ENCODE measurements around the gene BCO1. TPM values are rescaled to one million over a fixed set of nuclear protein-coding genes. Genes with fewer than 3 reads are reported as not detected.
A peak's percentile ranks its signal among the peaks of the same experiment; 100 is the strongest.

Gene BCO1
- total RNA-seq, 1 donor from 2014 or later = under 0.01 TPM

GRCh38 chr16:81273223-81273950 lies 34.9 kb downstream of the BCO1 start:
- DNase-seq (ENCODE audit: low spot score in 2 of 2) (no peak), FAIRE-seq (no peak)

DNA sequence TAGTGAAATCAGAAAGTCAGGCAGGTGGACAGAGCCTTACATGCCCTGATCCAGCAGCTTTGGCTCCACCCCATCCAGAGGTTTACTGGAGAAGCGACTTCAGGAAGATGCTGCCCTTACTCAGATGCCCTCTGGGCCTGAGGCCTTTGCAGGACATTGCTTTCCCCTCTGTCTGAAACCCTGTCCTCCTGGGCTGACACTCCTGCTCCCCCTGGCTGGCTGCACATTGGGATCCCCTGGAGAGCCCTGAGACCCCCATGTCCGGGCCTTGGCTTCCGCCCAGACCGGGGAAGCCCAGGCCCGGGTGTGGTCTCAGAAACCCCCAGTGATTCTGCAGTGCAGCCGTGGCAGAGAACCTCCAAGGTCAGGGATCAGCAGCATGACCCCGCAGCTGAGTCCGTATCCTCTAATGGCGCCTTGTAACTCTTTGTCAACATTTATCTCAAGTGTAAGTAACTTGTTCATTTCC lies 36.6 kb downstream of the BCO1 start:
- DNase-seq (ENCODE audit: low spot score in 2 of 2) (no peak), FAIRE-seq (no peak)

DNA sequence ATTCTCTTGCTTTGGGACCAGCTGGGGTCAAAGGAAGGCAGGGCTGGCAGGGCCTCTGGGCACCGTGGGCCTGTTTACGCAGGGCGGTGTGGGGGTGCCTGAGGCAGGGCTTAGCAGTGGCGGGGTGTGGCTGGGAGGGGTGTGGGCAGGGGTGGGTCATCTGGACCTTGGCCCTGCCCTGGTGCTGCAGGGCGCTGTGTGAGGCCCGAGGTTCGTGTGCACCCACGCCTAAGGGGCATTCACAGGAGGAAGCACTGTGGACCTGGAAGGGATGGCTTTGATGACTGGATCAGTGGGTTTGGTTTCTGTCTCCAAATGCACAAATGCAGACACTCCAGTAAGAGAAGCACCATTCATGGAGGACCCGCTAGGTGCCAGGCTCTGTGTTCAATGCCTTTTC lies 37.3 kb downstream of the BCO1 start:
- FAIRE-seq = no peak
- no peak for DNase-seq (ENCODE audit: low spot score in 2 of 2)

GRCh38 chr16:81276323-81276722 lies 37.8 kb downstream of the BCO1 start:
- FAIRE-seq = no peak
- DNase-seq (ENCODE audit: low spot score in 2 of 2) = peak in 1 of 2 donors; percentile 22

- no peak for DNase-seq (ENCODE audit: low spot score in 2 of 2)
- no peak for FAIRE-seq
These were observed 39.1 kb downstream of the BCO1 start for GRCh38 chr16:81277541-81278080.

- DNase-seq (ENCODE audit: low spot score in 2 of 2) (no peak), FAIRE-seq (no peak)
These were observed 40.0 kb downstream of the BCO1 start for GRCh38 chr16:81278526-81278925.

GRCh38 chr16:81279392-81279791 lies 40.9 kb downstream of the BCO1 start:
- FAIRE-seq = no peak
- DNase-seq (ENCODE audit: low spot score in 2 of 2) = no peak

- DNase-seq (ENCODE audit: low spot score in 2 of 2) (no peak), FAIRE-seq (no peak)
These were observed 41.9 kb downstream of the BCO1 start for GRCh38 chr16:81280393-81280792.

DNA sequence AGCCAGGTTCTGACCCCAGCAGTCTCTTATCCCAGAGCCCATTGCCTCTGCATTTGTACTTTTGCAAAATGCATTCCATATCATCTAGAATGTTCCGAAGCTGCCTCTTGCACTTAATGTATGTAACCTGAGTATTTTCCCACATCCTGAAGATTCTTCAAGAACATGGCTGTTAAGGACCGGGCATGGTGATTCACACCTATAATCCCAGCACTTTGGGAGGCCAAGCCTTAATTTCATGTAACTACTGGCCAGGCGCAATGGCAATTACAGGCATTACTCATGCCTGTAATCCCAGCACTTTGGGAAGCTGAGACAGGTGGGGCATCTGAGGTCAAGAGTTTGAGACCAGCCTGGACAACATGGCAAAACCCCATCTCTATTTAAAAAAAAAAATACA lies 44.6 kb downstream of the BCO1 start:
- DNase-seq (ENCODE audit: low spot score in 2 of 2) (no peak), FAIRE-seq (no peak)

DNA sequence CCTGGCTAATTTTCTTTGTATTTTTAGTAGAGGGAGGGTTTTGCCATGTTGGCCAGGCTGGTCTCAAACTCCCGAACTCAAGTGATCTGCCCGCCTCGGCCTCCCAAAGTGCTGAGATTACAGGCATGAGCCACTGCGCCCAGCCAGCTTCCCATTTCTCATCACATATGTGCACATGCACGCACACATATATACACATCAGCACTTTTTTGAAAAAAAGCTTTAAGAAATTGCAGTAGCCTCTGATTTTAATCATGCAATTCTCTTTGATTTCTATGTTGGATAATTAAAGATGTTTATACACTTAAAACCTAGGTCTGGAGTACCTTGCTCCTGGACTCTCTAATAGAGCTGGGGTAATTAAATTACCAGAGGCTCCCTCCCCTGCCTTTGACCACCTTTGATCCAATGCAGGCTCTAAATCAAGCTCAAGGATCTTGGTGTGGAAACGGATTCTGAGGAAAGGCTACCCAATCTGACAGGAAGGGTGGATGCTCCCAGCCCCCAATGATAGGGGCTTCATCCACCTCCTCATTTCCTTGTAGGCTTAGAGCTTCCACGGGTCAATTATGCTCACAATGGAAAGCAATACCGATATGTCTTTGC lies 46.6 kb downstream of the BCO1 start:
- FAIRE-seq = no peak
- no peak for DNase-seq (ENCODE audit: low spot score in 2 of 2)

DNA sequence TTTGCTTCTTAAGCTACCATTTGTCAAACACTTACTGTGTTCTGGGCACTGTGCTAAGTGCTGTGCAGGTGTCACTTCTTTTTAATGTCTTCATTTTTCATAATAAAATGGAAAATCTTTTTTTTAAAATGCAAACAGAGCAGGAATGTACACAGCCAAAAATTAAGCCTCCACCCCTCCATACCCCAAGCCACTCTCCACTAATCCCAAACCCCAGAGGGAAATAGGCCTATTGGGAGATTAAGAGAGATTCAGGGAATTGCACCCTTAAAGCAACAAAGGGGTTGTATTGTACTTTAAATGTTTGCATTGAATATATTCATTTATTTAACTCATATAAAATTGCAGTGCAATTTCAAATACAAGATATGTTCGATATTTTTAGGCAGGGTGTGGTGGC lies 47.7 kb downstream of the BCO1 start:
- FAIRE-seq (no peak), DNase-seq (ENCODE audit: low spot score in 2 of 2) (no peak)

DNA sequence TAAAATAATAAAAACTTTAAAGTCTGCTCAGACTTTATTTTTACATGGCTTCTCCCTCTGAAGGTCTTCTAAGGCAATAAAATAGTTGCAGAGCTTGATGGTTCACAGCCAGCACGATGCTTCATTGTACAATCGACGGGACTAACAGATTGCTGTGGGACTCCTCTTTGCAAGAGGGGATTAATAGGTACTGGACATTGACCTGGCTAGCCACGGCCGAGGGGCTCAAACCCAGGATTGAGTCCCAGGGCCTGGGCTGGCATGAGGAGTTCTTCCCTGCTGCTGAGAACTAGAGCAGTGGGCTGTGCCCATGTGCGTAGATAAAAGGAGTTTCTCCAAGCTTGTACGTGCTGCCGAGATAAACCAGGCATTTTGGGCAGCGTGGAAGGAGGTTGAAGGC lies 52.6 kb downstream of the BCO1 start:
- FAIRE-seq (no peak), DNase-seq (ENCODE audit: low spot score in 2 of 2) (no peak)

- DNase-seq (ENCODE audit: low spot score in 2 of 2) (no peak), FAIRE-seq (no peak)
These were observed 54.4 kb downstream of the BCO1 start for GRCh38 chr16:81292936-81293335.

GRCh38 chr16:81293909-81294802 lies 55.7 kb downstream of the BCO1 start:
- no peak for FAIRE-seq

GRCh38 chr16:81296631-81297030 lies 58.1 kb downstream of the BCO1 start:
- DNase-seq (ENCODE audit: low spot score in 2 of 2) (no peak), FAIRE-seq (no peak)

More at GRCh38 chr16:81293909-81294802, 55.7 kb downstream of the BCO1 start:
- no peak for DNase-seq (ENCODE audit: low spot score in 2 of 2)

DNA sequence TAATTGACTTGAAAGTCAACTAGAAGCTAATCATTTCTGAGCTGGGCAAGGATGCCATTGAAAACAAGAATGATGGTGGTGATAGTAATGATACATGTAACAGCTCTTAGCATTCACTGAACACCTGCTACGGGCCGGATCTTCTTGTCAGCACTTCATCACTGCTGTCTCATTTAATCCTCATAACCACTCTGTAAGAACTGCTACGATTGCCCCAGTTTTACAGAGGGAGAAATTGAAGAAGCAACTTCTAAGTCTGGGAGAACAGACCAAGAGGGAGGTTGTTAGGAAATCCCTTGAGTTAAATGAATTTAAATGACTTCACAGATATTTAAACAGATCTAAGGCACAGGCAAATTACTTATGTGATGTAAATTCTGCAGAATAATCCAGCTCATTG lies 69.3 kb downstream of the BCO1 start:
- DNase-seq (ENCODE audit: low spot score in 2 of 2) = no peak

GRCh38 chr16:81310045-81310644 lies 71.7 kb downstream of the BCO1 start:
- DNase-seq (ENCODE audit: low spot score in 2 of 2) = no peak
- FAIRE-seq = no peak

More for the DNA sequence above, 69.3 kb downstream of the BCO1 start:
- FAIRE-seq = no peak

DNA sequence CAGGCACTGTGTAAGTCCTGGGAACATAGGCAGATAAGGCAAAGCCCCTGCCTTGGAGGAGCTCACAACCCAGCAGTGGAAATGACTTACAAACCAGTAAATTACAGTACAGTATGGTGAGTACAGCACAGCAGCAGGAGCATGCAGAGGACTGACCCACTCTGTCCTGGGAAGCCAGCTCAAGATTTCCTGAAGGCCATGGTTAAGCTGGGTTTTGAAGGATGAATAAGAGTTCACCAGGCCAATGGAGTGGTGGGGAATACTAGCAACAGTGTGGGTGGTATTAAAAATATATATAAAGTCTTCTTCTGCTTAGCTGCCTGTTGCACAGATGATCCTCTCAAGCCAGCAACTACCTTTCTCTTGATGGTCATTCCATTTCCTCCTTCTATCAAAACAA lies 73.3 kb downstream of the BCO1 start:
- FAIRE-seq = no peak
- no peak for DNase-seq (ENCODE audit: low spot score in 2 of 2)

DNA sequence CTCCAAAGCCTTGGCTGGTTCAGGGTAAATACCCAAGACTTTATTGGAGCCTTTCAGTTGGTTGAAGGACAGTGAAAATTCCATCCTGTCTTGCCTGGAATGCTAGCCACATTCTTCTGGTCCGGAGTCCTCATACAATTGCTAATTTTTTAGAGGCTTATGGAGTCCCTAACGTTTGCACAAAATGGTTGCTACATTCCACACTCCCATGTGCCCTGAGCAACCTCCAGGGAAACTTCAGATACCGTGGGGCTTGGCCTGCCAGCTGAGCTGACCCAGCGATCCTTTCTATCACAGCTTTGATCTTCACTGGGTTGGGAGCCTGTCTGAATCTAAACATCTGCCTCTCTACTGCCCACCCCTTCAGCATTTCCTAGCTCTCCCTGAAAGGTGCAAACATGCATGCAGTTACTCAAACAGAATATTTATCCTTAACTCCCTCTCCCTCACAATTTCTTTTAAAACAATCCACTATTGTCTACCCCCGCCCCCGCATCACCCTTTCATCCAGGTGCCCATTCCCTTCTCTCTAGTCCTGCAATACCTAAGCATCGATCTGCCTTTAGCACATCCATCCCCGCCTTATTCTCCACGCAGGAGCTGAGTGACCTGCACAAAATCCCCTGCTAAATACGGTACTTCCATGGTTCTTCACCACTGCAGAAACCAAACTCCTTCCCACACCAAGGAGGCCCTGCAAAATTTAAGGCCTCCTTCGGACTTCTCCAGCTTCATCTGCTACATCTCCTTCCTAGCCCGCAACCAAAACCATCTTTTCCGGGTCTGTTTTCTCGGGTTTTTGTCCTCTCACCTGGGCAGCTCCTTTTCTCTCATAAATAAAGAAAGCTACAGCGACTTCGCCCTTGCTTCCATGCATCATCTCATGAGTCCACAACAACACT lies 75.5 kb downstream of the BCO1 start:
- FAIRE-seq (no peak), DNase-seq (ENCODE audit: low spot score in 2 of 2) (no peak)

All from frontal cortex (tissue), 4 donors.